Measurements from ENCODE around the gene AMER1.
"Not testable (repeated sequence)": the region's sequence is repeated elsewhere in the genome, so short reads cannot be mapped to it uniquely, and the experiment has no call there.

AMER1 gene

DNA sequence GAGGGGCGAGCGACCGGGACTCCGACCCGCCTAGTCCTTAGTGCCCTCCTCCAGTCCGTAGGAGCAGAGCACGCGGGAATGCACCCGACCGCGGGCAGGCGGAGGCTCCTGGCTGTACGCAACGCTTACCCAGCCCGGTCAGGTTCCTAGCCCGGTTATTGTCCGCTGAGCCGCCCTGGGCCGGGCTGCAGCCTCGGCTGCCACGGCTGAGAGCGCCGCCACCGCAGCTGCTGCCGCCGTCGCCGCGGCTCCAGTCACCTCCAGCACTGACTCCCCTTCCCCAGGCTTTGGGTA lies at the start of gene AMER1:
Gene AMER1 (minus strand): TSS at position 268 of the 294 bp plus-strand sequence. CDS start 12,422 bp downstream, outside the sequence.
- no peak for DNase-seq

DNA sequence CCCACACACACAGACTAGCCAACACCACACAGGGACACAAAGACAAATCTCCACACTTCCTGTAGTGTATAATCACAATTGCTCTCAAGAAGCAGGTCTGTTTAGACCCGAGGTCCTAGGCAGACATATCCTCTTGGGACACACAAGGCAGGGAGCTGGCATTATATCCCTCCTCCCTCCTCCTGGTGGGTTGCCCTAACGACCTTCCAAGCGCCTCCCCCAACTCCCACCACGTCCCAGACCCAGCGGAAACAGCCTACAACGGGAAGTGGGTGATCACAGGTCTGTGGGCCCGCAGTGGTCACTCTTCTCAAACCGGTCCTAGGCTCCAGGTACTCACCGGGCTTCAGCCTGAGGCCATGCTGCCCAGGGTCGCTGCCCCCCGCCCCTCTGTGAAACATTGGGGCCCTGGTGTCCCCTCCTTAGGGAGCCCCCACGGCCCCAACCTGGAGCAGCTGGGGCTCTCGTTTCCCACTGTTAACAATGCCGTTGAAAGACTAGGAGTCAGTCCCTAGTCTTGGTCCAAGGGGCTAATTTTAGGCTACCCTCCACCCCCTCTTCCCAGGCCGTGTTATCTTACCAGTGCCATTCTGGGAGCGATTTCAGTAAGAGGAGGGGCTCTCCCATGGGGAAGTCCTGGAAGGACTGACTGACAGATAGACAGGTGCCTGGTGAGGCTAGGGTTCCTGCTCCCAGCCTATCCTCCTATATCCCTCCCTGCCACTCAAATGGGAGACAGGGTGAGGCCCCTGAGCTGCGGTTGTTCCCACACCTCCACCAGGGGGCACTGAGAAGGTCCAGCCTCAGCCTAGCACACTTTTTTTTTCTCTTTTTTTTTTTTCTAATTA lies 24.8 kb upstream of the AMER1 start, which contains the start of gene ASB12:
Gene ASB12 (minus strand): TSS at position 485 of the 848 bp plus-strand sequence. CDS start 4,957 bp downstream, outside the sequence.
- no peak for DNase-seq

DNA sequence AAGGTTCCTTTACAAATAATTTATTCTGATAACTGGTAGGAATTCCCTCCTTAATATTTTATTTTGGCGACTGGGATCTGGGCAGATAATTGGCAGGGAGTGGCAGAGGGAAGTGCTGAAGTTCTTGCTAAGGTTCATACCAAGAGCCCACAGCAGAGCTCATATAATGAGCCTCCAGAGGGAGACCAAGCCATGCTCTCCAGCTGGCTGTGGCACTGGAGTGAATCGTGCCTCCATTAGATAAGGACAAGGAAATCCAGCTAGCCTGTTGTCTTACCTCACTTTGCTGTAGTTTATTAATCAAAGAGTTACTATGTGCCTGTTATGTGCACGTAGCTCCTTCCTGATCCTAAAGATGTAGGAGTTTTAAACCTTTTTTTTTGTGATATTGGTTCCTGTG lies 23.6 kb upstream of the AMER1 start:
- no peak for DNase-seq

DNA sequence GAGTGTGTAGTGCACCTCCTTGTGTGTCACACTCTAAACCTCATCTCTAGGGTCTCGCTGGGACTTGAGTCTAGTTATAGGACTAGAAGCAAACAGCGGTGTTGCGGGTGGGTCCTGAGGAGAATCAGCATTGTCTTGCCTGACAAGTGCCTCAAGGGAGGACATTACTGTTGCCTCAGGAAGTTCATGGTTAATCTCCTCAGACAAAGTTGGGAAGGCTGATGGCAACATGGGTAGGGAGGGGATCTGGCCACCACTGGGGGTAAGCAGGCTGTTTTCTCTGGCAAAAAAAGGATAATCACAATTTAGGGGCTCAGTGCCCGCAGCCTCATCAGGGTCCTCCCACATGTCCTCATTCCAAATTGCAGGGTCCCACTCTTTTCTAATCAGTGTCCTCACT lies 12.5 kb upstream of the AMER1 start:
- DNase-seq, result no peak

DNA sequence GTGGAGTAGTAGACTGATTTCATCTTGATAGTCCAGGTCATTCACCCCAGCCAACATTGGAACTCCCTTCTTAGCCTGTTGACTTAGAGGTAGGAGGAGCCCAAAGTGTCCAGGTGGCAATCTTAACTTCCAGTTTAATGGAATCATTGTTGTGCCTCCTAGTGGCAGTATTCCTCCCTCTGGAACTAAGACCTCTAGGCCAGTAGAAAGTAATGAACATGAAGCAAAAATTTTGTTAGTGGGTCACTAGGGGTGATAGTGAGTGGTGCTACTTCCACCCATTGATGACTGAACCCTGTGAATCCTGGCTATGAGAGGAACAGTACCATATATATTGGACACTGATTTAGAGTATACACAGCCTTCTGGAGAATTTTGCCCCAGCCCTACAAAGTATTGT lies 8.5 kb upstream of the AMER1 start:
- not testable (repeated sequence) for DNase-seq

DNA sequence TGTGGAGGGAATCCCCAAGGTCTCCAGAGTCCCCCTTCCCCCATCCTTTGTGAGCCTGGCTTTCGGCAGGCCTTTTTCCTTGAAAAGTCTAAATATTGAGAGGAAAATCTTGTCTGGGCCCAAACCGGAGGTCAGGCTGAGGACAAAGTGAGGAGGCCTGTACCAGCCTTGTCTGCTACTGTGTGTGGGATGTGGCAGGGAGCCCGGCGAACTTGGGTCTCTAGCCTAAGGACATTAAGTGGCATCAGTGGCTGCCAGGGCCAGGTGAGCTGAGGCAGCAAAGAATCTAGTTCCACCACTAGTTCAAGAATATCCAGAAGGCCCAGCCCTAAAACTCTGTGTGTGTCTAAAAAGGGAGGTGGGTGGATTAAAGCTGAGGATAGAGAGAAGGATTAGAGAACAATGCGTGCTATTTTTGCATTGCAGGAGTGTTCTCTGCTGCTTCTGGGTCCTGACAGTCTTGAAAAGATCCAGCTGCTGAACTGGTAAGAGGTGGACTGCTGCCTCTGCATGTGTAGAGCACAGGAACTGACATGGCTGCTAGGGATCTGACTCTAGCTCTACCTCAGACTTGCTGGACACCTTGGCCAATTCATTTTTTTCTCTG lies 1.2 kb upstream of the AMER1 start:
- no peak for DNase-seq

DNA sequence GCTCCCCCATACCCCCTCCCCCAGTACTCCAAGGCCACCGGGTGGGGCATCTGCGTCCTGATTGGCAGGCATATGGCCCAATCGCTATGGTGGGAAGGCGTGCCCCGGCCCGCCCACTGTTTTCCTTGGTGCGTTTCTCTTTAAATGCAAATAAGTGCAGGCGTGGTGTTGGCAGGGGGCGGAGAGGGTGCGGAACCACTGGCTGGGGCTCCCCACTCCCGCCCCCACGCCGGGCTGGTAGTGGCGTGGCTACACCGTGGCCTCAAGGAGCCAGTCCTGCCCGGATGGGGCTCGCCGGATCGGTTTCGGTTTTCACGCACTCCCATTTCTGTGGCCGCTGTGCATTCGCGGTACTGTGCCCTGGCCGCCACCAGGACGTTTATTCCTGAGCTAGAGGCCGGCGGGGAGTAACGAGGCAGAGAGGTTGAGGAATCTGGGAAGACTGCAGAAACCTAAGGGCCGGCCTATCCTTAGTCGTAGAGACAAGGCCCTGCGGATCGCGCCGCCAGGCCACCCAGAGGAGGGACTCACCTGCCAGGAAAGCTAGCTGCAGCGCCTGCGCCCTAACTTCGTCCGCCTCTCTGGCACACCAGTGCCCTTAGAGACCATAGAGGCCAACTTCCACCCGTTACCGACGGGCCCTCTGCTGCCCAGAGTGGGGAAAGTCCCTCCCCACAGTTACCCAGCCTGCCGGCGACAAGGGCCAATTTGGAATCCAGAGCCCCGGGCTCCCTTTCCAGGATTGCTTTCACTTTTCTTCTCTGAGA lies 410 bp upstream of the AMER1 start:
- DNase-seq, result peak; percentile 92

DNA sequence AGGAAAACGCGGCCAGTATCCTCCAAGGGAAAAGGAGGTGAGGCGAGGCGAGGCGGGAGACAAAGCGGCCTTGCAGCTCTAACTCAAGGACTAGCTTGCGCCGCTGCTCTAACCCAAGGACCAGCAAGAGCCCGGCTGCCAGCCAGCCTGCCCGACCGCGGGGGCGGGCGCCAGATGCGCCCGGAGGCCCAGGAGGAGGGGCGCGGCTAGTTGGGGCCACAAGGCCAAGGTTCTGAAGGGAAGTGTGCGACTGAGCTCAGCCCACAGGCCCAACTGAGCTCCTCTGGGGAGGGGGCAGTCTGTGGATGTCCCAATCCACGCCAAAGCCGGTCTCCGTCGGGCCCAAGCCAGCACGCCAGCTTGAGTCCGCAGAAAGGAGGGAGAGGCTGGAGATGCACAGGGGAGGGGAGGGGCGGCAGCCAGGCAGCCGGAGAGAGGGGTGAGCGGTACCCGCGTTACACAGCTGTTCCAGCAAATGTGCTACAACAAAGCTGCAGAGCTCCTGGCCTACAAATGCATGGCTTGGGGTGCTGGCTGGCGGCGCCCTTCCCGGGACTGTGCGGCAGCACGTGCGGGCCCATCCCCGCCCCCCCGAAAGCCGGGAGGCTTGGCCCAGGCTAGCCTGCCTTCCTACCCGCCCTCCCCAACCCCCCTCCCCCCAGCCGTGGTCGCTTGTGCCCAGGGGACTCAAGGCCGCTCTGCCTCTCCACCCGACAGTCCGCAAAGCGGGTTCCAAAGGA lies 637 bp downstream of the AMER1 start:
- peak; percentile 34 for DNase-seq

DNA sequence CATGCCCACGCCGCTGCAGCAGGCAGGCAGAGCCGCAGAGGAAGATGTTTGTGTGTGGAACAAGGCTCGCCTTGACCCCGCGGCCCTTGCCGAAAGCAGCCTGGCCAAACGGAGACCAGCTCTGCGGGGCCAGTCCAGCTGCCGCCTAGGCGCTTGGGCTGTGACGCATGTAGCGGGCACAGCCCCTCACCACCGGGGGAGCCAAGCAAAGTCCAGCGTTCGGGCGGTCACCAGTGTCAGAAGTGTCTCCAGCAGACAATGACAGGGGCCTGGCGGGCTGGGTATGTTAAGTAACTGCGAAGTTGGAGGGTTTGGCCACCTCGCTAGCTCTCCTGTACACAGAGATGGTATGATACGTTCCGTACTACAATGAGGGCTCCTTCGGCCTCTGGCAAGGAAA lies 1.3 kb downstream of the AMER1 start:
- peak; percentile 33 for DNase-seq

DNA sequence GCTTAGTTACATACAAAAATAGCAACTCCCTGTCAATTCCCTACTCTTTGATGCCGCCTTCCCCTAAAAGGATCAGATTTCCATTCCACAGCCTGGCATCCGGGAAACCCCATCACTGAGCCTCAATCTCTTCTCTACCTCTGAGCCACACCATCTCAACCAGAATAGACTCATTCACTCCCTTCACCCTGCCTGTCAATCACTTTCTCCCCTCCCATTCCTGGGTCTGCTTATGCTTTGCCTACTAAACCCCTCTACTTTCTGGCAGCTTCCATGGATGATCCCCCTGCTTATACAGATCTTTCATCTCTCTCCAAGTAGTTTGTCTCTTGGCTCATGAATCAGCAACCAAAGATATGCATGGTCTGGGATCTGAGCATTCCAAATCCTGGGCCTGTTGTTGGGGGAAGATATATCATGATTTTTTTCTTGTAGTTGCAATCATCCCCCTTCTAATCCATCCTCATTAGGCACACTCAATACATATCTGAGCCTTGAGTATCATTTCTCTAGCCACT lies 2.6 kb downstream of the AMER1 start:
- no peak for DNase-seq

DNA sequence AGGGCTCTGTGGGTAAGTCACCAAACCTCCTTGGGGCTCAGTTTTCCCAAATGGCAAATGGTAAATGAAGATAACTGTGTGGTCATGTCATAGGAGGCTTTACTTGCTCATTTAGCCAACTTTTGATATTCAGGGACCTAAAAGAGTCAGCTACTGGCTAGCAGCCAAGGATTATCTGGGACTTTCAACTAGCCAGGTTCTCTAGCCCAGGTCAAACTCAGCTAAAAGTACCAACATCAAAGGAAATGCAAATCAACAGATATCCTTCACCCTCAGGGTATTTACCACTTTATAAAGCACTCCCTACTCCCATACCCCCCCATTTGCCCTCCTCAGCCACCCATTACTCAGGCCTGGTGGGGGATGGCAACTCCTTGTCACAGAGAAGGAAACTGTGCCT lies 7.5 kb downstream of the AMER1 start:
- no peak for DNase-seq

DNA sequence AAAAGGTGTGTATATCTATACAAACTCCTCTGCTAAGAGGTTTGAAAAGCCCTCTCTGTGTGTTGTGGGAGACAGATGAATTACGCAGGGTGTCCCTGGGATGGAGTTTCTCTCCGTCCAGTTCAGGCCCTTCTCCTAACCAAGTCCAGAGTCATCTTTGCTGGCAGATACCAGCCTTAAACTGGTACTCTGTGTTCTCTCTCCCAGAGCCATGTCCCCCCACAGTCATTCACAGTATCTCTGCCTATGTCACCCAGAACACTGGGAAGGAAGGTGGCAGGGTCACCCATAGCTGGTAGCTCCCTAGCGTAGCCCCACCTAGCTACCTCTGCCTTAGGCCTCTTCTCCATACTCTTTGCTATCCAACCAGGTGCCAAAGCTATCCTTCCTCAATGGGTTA lies 8.9 kb downstream of the AMER1 start:
- DNase-seq, result no peak

DNA sequence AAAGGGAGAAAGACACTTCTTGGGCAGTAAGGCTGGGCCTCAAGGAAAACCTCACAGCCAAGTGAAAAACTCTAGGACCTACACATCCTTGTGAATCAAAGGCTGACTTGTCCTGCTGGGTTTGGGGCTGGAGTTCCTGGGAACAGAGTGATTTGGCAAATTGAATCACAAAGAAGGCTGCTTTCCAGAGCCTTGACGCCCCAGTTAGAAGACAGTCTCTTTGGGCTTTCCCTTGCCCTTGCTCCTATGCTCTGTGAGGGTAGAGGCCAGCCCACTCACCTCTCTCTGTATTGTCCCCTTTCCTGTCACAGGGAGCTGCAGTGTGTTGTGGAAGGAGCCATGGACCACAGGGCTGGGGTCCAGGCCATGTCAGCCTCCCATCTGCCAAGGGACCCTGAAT lies 9.6 kb downstream of the AMER1 start:
- DNase-seq, result no peak

DNA sequence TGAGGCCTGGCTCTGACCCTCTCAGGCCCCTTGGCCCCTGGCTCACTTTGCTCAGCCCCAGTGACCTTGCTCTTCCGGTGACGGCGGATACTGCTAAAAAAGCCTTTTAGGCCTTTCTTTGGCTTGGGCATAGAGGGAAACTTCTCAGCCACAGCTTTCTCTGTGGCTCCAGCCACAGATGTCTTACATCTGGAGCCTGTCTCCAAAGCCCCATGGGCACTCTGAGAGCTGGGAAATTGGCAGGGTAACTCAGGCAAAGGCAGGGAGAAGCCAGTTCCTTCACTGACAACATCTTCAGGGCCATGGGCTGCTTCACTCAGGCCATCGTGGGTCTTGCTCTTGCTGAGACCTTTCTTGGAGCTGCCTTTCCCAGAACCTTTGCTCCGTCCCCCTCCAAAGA lies 12.8 kb downstream of the AMER1 start:
- DNase-seq, result no peak

DNA sequence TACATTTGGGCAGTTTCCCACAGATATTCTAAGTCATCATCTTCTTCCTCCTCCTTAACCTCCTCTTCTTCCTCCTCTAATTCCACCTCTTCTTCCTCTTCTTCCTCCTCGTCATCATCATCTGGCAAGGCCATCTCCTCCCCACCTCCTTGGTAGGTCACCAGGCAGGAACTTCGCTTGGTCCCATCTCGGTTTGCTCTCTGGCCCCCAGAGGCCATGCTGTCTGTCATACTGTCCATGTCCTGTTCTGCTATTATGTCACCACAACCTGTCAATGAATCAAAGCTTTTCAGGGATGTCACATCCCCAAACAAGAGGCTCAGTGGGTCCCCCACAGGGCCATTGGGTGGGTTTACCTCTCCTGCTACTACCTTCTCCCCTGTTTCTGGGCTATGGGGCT lies 13.5 kb downstream of the AMER1 start:
- DNase-seq, result no peak

DNA sequence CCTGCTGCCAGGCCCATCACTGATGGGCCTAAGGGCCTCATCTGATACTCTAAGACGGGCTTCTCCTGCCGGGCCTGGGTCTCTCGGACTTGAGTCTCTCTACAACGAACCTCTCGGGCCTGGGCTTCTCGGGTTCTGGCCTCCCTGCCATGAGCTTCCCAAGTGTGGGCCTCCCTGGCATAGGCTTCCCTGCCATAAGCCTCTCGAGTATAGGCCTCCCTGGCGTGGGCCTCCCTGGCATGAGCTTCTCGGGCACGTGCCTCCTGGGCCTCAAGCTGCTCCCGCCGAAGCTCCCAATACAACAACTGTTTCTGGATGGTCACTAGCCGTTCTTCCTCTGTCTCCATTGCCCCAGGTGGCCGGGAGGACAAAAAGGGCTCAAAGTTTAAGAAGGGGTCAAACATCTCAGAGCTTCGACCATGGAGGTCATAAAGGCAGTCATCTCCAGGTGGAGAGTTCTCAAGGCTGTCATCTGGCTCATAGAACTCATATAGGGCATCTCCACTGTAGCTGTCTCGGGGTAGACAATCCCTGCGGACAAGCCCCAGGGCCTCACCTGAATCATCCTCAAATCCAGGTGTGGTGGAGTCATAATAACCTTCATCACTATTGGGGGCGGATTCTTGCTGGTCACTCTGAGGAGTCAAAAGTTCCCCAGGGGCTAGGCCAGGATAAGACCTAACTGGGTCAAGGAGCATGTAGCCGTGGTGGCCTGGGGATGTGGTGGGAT lies 14.1 kb downstream of the AMER1 start:
- DNase-seq, result no peak

DNA sequence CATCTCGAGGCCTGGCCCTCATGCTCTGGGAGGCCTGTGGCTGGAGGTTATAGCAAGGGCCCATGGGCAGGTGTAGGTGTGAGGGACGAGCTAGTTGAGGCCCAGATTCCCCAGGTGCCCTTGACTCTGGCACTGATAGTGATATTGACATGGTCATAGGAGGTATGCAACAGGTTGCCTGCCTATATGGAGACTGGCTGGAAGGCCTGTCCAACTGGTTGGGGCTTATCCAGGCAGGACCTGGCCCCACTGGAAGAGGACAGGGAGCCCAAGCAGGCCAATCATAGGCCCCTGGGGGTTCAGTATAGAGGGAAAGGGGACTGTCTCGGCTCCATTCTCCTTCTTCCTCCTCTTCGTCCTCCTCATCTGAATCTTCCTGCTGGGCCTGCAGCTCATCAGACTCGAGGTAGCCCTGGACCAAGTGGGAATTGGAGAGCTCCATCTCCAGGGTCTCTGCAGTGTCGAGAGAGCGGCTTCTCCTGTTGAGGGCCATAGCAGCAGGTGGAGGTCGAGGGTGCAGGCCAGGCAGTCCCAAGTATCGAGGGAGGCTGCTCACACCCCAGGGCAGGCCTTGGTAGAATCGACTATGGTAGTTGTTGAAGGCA lies 15.3 kb downstream of the AMER1 start:
- no peak for DNase-seq

DNA sequence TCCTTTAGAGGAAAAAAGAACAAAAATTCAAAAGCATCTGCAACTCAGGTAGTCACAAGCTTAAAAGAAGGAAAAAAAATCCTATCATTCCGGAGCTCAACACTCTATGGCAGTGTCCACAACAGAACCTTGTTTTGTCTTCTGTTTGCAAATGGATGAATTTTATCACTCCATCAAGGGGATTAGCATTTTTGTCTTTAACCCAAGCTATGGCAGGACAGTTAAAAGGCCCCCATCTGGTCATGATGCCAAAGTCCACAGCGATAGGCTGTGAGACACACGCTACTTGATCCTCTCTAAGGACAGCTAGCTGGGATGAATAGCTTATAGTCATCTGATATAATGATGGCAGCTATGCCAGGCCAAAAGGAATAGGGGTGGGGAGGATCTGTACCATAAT lies 16.6 kb downstream of the AMER1 start:
- no peak for DNase-seq

DNA sequence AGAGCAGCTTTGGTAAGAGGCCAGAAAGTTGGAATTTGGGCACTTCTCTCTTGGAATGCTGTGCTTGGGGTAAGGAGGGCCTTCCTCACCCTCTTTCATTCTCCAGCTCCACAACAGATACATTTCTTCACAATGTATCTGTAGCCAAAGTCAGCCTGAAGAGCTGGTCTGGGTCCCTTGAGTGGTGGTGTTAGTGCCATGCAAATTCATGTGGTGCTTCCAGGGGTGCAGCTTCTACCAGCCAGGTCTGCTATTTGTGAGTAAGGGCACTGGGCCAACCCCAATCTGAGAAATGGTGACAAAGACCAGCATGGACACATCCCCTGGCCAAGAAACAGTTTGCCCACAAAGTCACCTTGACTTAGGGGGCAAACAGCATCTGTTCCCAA lies 17.8 kb downstream of the AMER1 start:
- DNase-seq, result no peak

DNA sequence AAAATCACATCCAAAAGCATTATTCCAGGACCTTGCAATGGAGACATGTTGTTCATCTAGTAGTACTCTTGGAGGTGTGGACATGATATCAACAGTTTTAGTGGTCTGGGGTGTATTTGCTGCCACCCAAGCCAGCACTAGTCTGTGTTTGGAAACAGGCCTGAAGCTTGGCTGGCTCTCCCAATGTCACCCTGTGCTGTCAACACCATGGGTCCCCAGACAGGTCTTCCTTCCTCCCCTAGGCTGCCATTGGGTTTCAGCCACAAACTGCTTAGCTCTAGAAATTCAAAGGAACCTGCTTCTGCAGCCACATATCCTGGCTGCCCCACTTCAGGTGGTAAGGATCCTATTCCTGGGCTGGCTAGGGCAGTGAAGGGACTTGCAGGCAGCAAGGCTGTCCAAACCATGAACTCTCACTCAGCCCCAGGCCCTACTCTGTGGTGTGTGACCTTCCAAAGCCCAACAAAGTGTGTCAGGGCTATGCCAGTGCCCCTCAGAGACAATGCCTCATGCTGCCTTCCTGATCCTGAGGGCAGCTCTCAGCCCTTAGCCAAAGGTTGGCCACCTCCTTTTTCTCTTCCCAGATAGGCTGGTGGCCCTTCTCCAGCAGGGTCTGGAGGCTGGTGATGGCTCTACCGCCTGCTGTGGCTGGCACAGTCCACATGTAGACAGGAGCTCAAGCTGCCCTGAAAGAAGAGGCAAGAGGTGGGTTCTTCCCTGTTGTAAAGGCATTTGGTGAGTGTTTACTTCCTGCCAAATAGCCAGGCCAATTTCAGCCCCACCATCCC lies 18.3 kb downstream of the AMER1 start:
- DNase-seq, result no peak

DNA sequence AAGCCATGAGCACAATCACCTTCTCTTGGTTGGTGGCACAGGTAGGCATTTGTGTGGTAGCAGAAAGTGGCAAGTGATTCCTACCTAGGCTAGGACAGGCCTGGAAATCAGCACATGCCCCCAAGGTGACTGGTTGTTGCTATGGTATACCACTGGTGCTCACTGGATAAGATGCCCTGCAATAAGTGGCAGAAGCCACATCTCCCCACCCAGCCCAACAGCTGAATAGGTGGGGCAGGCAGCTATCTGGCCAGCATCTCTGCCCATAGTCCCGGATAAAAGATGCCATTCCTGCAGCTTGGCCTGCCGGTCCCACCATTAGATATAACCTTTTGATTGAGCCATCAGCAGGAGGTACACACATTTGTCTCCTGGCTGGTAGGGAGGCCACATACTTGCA lies 21.1 kb downstream of the AMER1 start:
- DNase-seq, result no peak

Measured in NCI-H2227 treated with DMSO at 0.1 percent for 48 hours (cell line).